Vagina (tissue), 2 donors: ENCODE data around the gene TRAPPC14.
"Not testable (repeated sequence)": the region's sequence is repeated elsewhere in the genome, so short reads cannot be mapped to it uniquely, and the experiment has no call there.

ENCODE experiments used
- CTCF ChIP-seq, 3 experiments: fragments of 450-650 bp in 2 of 3; fragments of 200-600 bp in 1 of 3; sonication (generic) in 1 of 3; IDR thresholded peaks; one replicate each; pipeline ENCODE4 v1.5.1; 2017 to 2019; ENCODE audit warnings: antibody characterized with exemption in 3 of 3, mild to moderate bottlenecking in 2 of 3, moderate library complexity in 2 of 3
- POLR2A ChIP-seq, 2 donors: fragments of 450-650 bp; IDR thresholded peaks; one replicate each; pipeline ENCODE4 v1.6.1; 2017; ENCODE audit warnings: antibody characterized with exemption in 2 of 2, mild to moderate bottlenecking in 2 of 2, moderate library complexity in 2 of 2

- TF ChIP-seq CTCF, POLR2A (IDR thresholded peaks at IDR 0.05): not testable (repeated sequence)
Observed at GRCh38 chr7:100195901-100196322, 37.4 kb upstream of the TRAPPC14 start.
